Pancreas (tissue), 10 donors: Measurements from ENCODE around the gene CTAGE8. TPM values are rescaled to one million over a fixed set of nuclear protein-coding genes. Genes with fewer than 3 reads are reported as not detected.
"Not testable (repeated sequence)": the region's sequence is repeated elsewhere in the genome, so short reads cannot be mapped to it uniquely, and the experiment has no call there.

Experiments used
- ATAC-seq, 4 donors: fragments of 200-7000 bp; cut with Tn5 transposase; one replicate each; pipeline versions ENCODE4 v1.8.0 to v1.9.1; 2020; ENCODE audit warnings: mild to moderate bottlenecking in 4 of 4, moderate library complexity in 4 of 4
- DNase-seq, 6 donors: peaks; one replicate each; pipeline ENCODE4 v3.0.0-alpha.2; 2020
- FAIRE-seq: peaks from 2 replicates; lab custom pipeline; 2012; peaks lifted over from hg19 to GRCh38; lab: Jason Lieb, UNC
- H3K27ac ChIP-seq, 4 donors: fragments of 200-600 bp; sonication (generic); 1 replicate in 3 of 4; 2 replicates in 1 of 4; pipeline versions ENCODE4 v1.5.0 to v1.8.0; 2020
- H3K27me3 ChIP-seq, 4 donors: fragments of 200-600 bp; one replicate each; pipeline ENCODE4 v1.8.0; 2021
- H3K36me3 ChIP-seq, 3 donors: fragments of 200-600 bp; sonication (generic) in 1 of 3; one replicate each; pipeline versions ENCODE4 v1.5.0 to v1.8.0; 2020 to 2021
- H3K4me1 ChIP-seq, 3 donors: fragments of 200-600 bp; one replicate each; pipeline ENCODE4 v1.8.0; 2021
- H3K4me3 ChIP-seq, 4 donors: fragments of 200-600 bp; sonication (generic) in 2 of 4; one replicate each; pipeline versions ENCODE4 v1.5.0 to v1.8.0; 2020 to 2021
- H3K9me3 ChIP-seq, 4 donors: fragments of 200-600 bp; one replicate each; pipeline ENCODE4 v1.8.0; 2021
- CTCF ChIP-seq, 4 donors: fragments of 200-600 bp; sonication (generic) in 3 of 4; IDR thresholded peaks; one replicate each; pipeline versions ENCODE4 v1.5.0 to v1.8.0; 2021; ENCODE audit warnings: antibody characterized with exemption in 4 of 4
- WGBS, 2 donors: extraction: QIAGEN DNeasy Blood & Tissue Kit; methylation state at CpG; one replicate each; pipeline ENCODE4 v1.1.7; 2013; 5-methylcytosine and 5-hydroxymethylcytosine counted together
- intact Hi-C, 3 donors: fragments of 100-400 bp; cut with DNase I; formaldehyde crosslinking; loops; one replicate each; pipeline versions ENCODE4 v1.11.1 to v1.14.2; 2022
- polyA plus RNA-seq, 2 donors: library from polyadenylated mRNA; stranded (reverse); fragments of 200-250 nt; gene quantifications; one replicate each; pipeline ENCODE4 v1.2.3, GENCODE V29; 2013
- total RNA-seq, 6 donors: library from RNA; stranded (reverse); fragmentation: NEBNext Ultra II Directional in 4 of 6; extraction: Animal tissue kit (Norgen Biotek cat#: 25700) in 4 of 6; gene quantifications; one replicate each; pipeline versions ENCODE4 v1.2.1 to v1.2.4, GENCODE V29; 2021 to 2023
- donor health status: healthy with polysubstance abuse.
- donor health status: DM: no; HTN: no; CAD: no; lungs with moderate emphysema.
- donor health status: DM: no; HTN: no; CAD: no.
- donor health status: control.
- donor health status: control.
- donor health status: Bipolar disorder and iron deficiency.
- donor health status: DM: yes; HTN: yes; CAD: no.
- donor health status: DM: no; HTN: no; CAD: no.
- donor health status: DM: no; HTN: no; CAD: no.
- donor health status: DM: yes; HTN: yes; CAD: no.

CTAGE8 gene
- total and polyA plus RNA-seq, 8 donors = 0.72 to 2.6 (median 1.7) TPM; not detected in 1

- Histone ChIP-seq H3K9me3 (no peaks in the 10 kb centered on the region), H3K27me3 (no peaks in the 10 kb centered on the region), H3K36me3 (no peaks in the 10 kb centered on the region), H3K27ac (no peak overlapping the region), H3K4me1 (no peaks in the 10 kb centered on the region), H3K4me3 (no peak overlapping the region)
- intact Hi-C loops = no loop called here
- 70 to 80% methylated on average over 3 of the region's 3 CpGs for WGBS, 2 donors
- ATAC-seq = no peak
- no peak for DNase-seq
- FAIRE-seq = no peak
- no peak for TF ChIP-seq CTCF (IDR thresholded peaks at IDR 0.05)
Observed at GRCh38 chr7:144256112-144256511, 13.0 kb downstream of the CTAGE8 start.

GRCh38 chr7:144255471-144255897 is 13.6 kb downstream of the CTAGE8 start:
- 89 to 90% methylated on average over 5 of the region's 5 CpGs for WGBS, 2 donors
- H3K9me3 ChIP-seq = no peaks in the 10 kb centered on the region
- FAIRE-seq = no peak
- no peak for ATAC-seq
- no peak overlapping the region for H3K4me3 ChIP-seq
- H3K4me1 ChIP-seq = no peaks in the 10 kb centered on the region
- no peaks in the 10 kb centered on the region for H3K27me3 ChIP-seq
- no peak for DNase-seq
- TF ChIP-seq CTCF (IDR thresholded peaks at IDR 0.05) = no peak
- H3K27ac ChIP-seq = no peak overlapping the region
- intact Hi-C loops = no loop called here
- no peaks in the 10 kb centered on the region for H3K36me3 ChIP-seq

GRCh38 chr7:144252307-144252706 is 16.8 kb downstream of the CTAGE8 start:
- H3K9me3 ChIP-seq, H3K27me3 ChIP-seq, H3K27ac ChIP-seq, H3K4me1 ChIP-seq, DNase-seq, H3K4me3 ChIP-seq, H3K36me3 ChIP-seq, ATAC-seq, intact Hi-C loops, FAIRE-seq: not testable (repeated sequence)
- WGBS, 2 donors = no CpG with 5 or more reads among the region's 4 CpGs

- no CpG with 5 or more reads among the region's 1 CpG for WGBS, 2 donors
- FAIRE-seq, H3K36me3 ChIP-seq, ATAC-seq, intact Hi-C loops, H3K9me3 ChIP-seq, H3K4me3 ChIP-seq, H3K27me3 ChIP-seq, H3K4me1 ChIP-seq, H3K27ac ChIP-seq, DNase-seq: not testable (repeated sequence)
Observed at GRCh38 chr7:144247674-144248330, 21.3 kb downstream of the CTAGE8 start.

GRCh38 chr7:144246967-144247366 is 22.1 kb downstream of the CTAGE8 start:
- FAIRE-seq, DNase-seq, H3K36me3 ChIP-seq, H3K4me3 ChIP-seq, H3K9me3 ChIP-seq, H3K4me1 ChIP-seq, intact Hi-C loops, ATAC-seq, H3K27ac ChIP-seq, H3K27me3 ChIP-seq: not testable (repeated sequence)
- WGBS, 2 donors = no CpG with 5 or more reads among the region's 5 CpGs

GRCh38 chr7:144245372-144245771 is 23.7 kb downstream of the CTAGE8 start:
- H3K4me1 ChIP-seq, H3K36me3 ChIP-seq, ATAC-seq, FAIRE-seq, H3K27me3 ChIP-seq, DNase-seq, H3K4me3 ChIP-seq, H3K9me3 ChIP-seq, H3K27ac ChIP-seq, intact Hi-C loops: not testable (repeated sequence)
- no CpG with 5 or more reads among the region's 2 CpGs for WGBS, 2 donors

GRCh38 chr7:144239365-144239764 is 29.7 kb downstream of the CTAGE8 start, which contains the start of gene OR2A42:
TSS of gene OR2A42 (minus strand) at chr7:144239605. CDS start at chr7:144232843, 6,762 bp downstream.
- peak in 3 of 4 donors; percentile 32 to 76 (median 64) for ATAC-seq
- DNase-seq, H3K27ac ChIP-seq, H3K27me3 ChIP-seq, H3K4me3 ChIP-seq, H3K36me3 ChIP-seq, H3K4me1 ChIP-seq, FAIRE-seq, intact Hi-C loops, H3K9me3 ChIP-seq: not testable (repeated sequence)
- 20 to 43% methylated on average over 1 of the region's 2 CpGs for WGBS, 2 donors

GRCh38 chr7:144238530-144239082 is 30.5 kb downstream of the CTAGE8 start:
- H3K27ac ChIP-seq, ATAC-seq, intact Hi-C loops, H3K4me3 ChIP-seq, DNase-seq, H3K4me1 ChIP-seq, FAIRE-seq, H3K36me3 ChIP-seq, H3K27me3 ChIP-seq, H3K9me3 ChIP-seq: not testable (repeated sequence)
- 85 to 93% methylated on average over 2 of the region's 2 CpGs for WGBS, 2 donors

- 89 to 100% methylated on average over 1 of the region's 1 CpG for WGBS, 2 donors
- H3K27me3 ChIP-seq, H3K27ac ChIP-seq, intact Hi-C loops, DNase-seq, H3K4me3 ChIP-seq, H3K4me1 ChIP-seq, H3K36me3 ChIP-seq, FAIRE-seq, H3K9me3 ChIP-seq: not testable (repeated sequence)
- ATAC-seq = peak in 1 of 4 donors; percentile 22
Observed at GRCh38 chr7:144233039-144233438, 36.0 kb downstream of the CTAGE8 start.

GRCh38 chr7:144231027-144231426 is 38.1 kb downstream of the CTAGE8 start:
- no CpG with 5 or more reads among the region's 2 CpGs for WGBS, 2 donors
- not testable (repeated sequence) for FAIRE-seq

More at GRCh38 chr7:144231027-144231426, 38.1 kb downstream of the CTAGE8 start:
- H3K27ac ChIP-seq, H3K27me3 ChIP-seq, DNase-seq, H3K9me3 ChIP-seq, intact Hi-C loops, ATAC-seq, H3K36me3 ChIP-seq, H3K4me1 ChIP-seq, H3K4me3 ChIP-seq: not testable (repeated sequence)
